GM10266 (cell line): ENCODE data around the gene RAC2.

ENCODE experiments used
- DNase-seq: peaks from one replicate; pipeline ENCODE4 v3.0.0; 2012; ENCODE audit errors: extremely low spot score
- CTCF ChIP-seq: IDR thresholded peaks from 2 replicates; pipeline ENCODE4 v1.5.1; 2012; ENCODE audit warnings: mild to moderate bottlenecking, low read depth; ENCODE audit not compliant: control insufficient read depth, insufficient read depth; ENCODE audit errors: missing control alignments

Gene RAC2

GRCh38 chr22:37281195-37281594 is 37.1 kb upstream of the RAC2 start:
- TF ChIP-seq CTCF, result no peak
- DNase-seq, result no peak

GRCh38 chr22:37280718-37281117 is 36.6 kb upstream of the RAC2 start:
- no peak for DNase-seq
- TF ChIP-seq CTCF, result no peak

- DNase-seq, result no peak
- no peak for TF ChIP-seq CTCF
These were observed 35.5 kb upstream of the RAC2 start for GRCh38 chr22:37279331-37280181.

- TF ChIP-seq CTCF, result no peak
- DNase-seq, result no peak
These were observed 34.2 kb upstream of the RAC2 start for GRCh38 chr22:37278261-37278660.

GRCh38 chr22:37277384-37277783 is 33.3 kb upstream of the RAC2 start:
- TF ChIP-seq CTCF, result no peak
- no peak for DNase-seq

- no peak for DNase-seq
- TF ChIP-seq CTCF, result no peak
These were observed 32.7 kb upstream of the RAC2 start for GRCh38 chr22:37276776-37277175.

GRCh38 chr22:37275622-37276021 is 31.6 kb upstream of the RAC2 start:
- no peak for DNase-seq
- TF ChIP-seq CTCF, result no peak
